ENCODE results near the gene ZCCHC7. TPM values are rescaled to one million over a fixed set of nuclear protein-coding genes. Genes with fewer than 3 reads are reported as not detected.

The ZCCHC7 gene
- total and polyA plus RNA-seq, 2 of the 8 experiments (the other 6 are each of a cell fraction or from before 2014, with no cell fraction given) = 12.2 to 27.5 TPM

DNA sequence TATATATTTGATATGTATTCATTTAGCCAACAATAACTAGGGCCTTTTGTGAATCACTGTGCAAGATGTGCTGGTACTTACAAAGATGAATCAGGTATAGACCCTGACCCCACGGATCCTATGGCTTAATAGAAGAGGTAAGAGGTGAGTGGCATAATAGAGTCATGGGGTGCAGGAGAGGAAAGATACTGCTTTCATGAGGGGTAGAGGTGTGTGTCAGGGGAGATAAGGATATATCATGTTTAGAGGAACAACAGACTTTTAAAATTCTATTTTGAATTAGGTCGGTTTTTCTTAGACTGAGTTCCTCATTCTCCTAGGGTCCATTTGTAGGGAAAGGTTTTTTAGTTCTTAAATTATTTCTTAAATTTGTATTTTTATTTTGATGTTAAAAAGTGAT, 27.8 kb downstream of the ZCCHC7 start:
- Histone ChIP-seq H3K4me2 (ENCODE audit: insufficient read depth in 1 of 2, low read depth in 2 of 2, low read length in 2 of 2) (no peak overlapping the region), H4K5ac (ENCODE audit: insufficient read length, low read depth, low read length) (no peak overlapping the region), H2AK5ac (ENCODE audit: low read depth, low read length) (no peak overlapping the region), H4K91ac (replicated peaks; ENCODE audit: insufficient read length, low read length) (no peak overlapping the region), H2BK15ac (ENCODE audit: low read length) (no peak overlapping the region), H2BK12ac (ENCODE audit: low read depth, low read length) (no peak overlapping the region), H2BK5ac (ENCODE audit: low read depth, low read length) (no peak overlapping the region), H3K56ac (replicated peaks; ENCODE audit: insufficient read length, low read depth, low read length) (no peak overlapping the region), H2BK20ac (ENCODE audit: low read length) (no peak overlapping the region), H2AFZ (ENCODE audit: low read length) (no peak overlapping the region), H3K27me3 (replicated peaks in 1 of 4; ENCODE audit: control insufficient read depth in 3 of 4, extremely low read depth in 1 of 4, insufficient read depth in 3 of 4, low read length in 3 of 4) (no peaks in the 10 kb centered on the region), H3K4me3 (ENCODE audit: extremely low read depth in 1 of 4, insufficient read depth in 2 of 4, low read depth in 3 of 4, low read length in 4 of 4) (no peak overlapping the region), H3K4me1 (replicated peaks in 1 of 4; ENCODE audit: control insufficient read depth in 3 of 4, insufficient read depth in 4 of 4, low read length in 3 of 4) (no peaks in the 10 kb centered on the region; a peak in 1 of 7 replicates), H3K36me3 (ENCODE audit: control insufficient read depth in 2 of 4, insufficient read depth in 4 of 4, low read length in 3 of 4) (no peaks in the 10 kb centered on the region), H2BK120ac (replicated peaks; ENCODE audit: low read depth, low read length) (no peak overlapping the region), H4K20me1 (replicated peaks in 1 of 2; ENCODE audit: control insufficient read depth in 1 of 2, insufficient read depth in 2 of 2, low read length in 2 of 2) (no peaks in the 10 kb centered on the region), H3K4ac (replicated peaks; ENCODE audit: insufficient read length, low read depth, low read length) (no peak overlapping the region), H3K23me2 (ENCODE audit: low read depth, low read length) (no peaks in the 10 kb centered on the region), H4K8ac (ENCODE audit: extremely low read depth, insufficient read depth, low read length) (no peak overlapping the region), H3K9ac (replicated peaks in 1 of 4; ENCODE audit: extremely low read depth in 1 of 4, low read depth in 3 of 4, low read length in 3 of 4) (no peak overlapping the region), H3K27ac (ENCODE audit: low read depth, low read length) (no peak overlapping the region), H3K9me3 (ENCODE audit: insufficient read depth in 2 of 2, low read depth in 1 of 2, low read length in 1 of 2) (no peaks in the 10 kb centered on the region; a peak in 1 of 4 replicates), H3K14ac (ENCODE audit: insufficient read length) (no peak overlapping the region), H3K23ac (ENCODE audit: insufficient read length) (no peak overlapping the region), H3K79me1 (ENCODE audit: low read depth, low read length) (no peaks in the 10 kb centered on the region; the same call in 1 of the 2 replicates), H3K79me2 (ENCODE audit: control insufficient read depth in 1 of 2, insufficient read depth in 2 of 2, low read length in 2 of 2) (peaks cover 0 to 5% of the 10 kb centered on the region in 2 experiments; a peak in 1 of 4 replicates), H3K18ac (ENCODE audit: extremely low read depth, low read length) (no peak overlapping the region)
- POLR2A ChIA-PET (ENCODE audit: partially characterized antibody) = no interaction called here
- 87% methylated on average over 2 of the region's 2 CpGs; no CpG with 5 or more reads in 1 of the 2 experiments for WGBS, 2 experiments (ENCODE audit: extremely low coverage in 1 of 2, insufficient coverage in 1 of 2, insufficient read length in 1 of 2, insufficient replicate concordance in 2 of 2, low coverage in 1 of 2, low lambda C conversion rate in 2 of 2, missing lambda C conversion rate in 1 of 2)
- no peak for FAIRE-seq
- TF ChIP-seq PHF8 (conservative IDR thresholded peaks at IDR 0.05; ENCODE audit: low read depth, low read length) = no peak
- no peak for TF ChIP-seq POLR2AphosphoS5 (IDR thresholded peaks at IDR 0.05; ENCODE audit: low read depth, low read length)
- CTCF ChIA-PET (ENCODE audit: partially characterized antibody) = interaction anchor here (1.0 kb wide), 1 partner anchor 162 kb away, joined by 3 read pairs; no protein-coding TSS in a partner anchor
- no peak for DNase-seq (ENCODE audit: low read depth in 1 of 2, low spot score in 2 of 2)
